ENCODE data around the gene PRR22.

Gene PRR22

GRCh38 chr19:5789886-5790558 lies 5.5 kb upstream of the PRR22 start:
- no peak for TF ChIP-seq CTCF (IDR thresholded peaks at IDR 0.05; ENCODE audit: extremely low read depth, missing control alignments)
- no peak for DNase-seq (ENCODE audit: low spot score)

GRCh38 chr19:5789351-5789761 lies 4.8 kb upstream of the PRR22 start:
- no peak for DNase-seq (ENCODE audit: low spot score)
- no peak for TF ChIP-seq CTCF (IDR thresholded peaks at IDR 0.05; ENCODE audit: extremely low read depth, missing control alignments)

- no peak for DNase-seq (ENCODE audit: low spot score)
- no peak for TF ChIP-seq CTCF (IDR thresholded peaks at IDR 0.05; ENCODE audit: extremely low read depth, missing control alignments)
These were observed 3.9 kb upstream of the PRR22 start for GRCh38 chr19:5788422-5788821.

- no peak for DNase-seq (ENCODE audit: low spot score)
- TF ChIP-seq CTCF (IDR thresholded peaks at IDR 0.05; ENCODE audit: extremely low read depth, missing control alignments) = no peak
These were observed 3.0 kb upstream of the PRR22 start for GRCh38 chr19:5787409-5788182.

- TF ChIP-seq CTCF (IDR thresholded peaks at IDR 0.05; ENCODE audit: extremely low read depth, missing control alignments) = no peak
- no peak for DNase-seq (ENCODE audit: low spot score)
These were observed 2.3 kb upstream of the PRR22 start for GRCh38 chr19:5786593-5787408.

GRCh38 chr19:5785423-5785822 lies 877 bp upstream of the PRR22 start:
- DNase-seq (ENCODE audit: low spot score) = no peak
- no peak for TF ChIP-seq CTCF (IDR thresholded peaks at IDR 0.05; ENCODE audit: extremely low read depth, missing control alignments)

Data from GM20000 (cell line).